B cell (primary cell): ENCODE results near the gene SLC1A5. TPM values are rescaled to one million over a fixed set of nuclear protein-coding genes. Genes with fewer than 3 reads are reported as not detected.

Experiments
- ATAC-seq: fragments of 200-7000 bp; cut with Tn5 transposase; one replicate; pipeline ENCODE4 v1.10.0; 2021; ENCODE audit warnings: low read depth, mild to moderate bottlenecking, moderate number of reproducible peaks, moderate library complexity
- CTCF ChIA-PET: fragments of 350-600 bp; sonication (Branson Sonifier 250); formaldehyde crosslinking; loops from one replicate; lab custom pipeline; 2021; ENCODE audit warnings: antibody characterized with exemption, inconsistent platforms; lab: Charles Lee
- POLR2A ChIA-PET: fragments of 350-600 bp; sonication (Branson Sonifier 250); formaldehyde crosslinking; loops from one replicate; lab custom pipeline; 2021; ENCODE audit warnings: antibody characterized with exemption; lab: Charles Lee
- DNase-seq: peaks from one replicate; pipeline ENCODE4 v3.0.0; 2013
- H2AFZ ChIP-seq: 2 replicates; pipeline ENCODE4 v1.6.1; 2012; ENCODE audit warnings: mild to moderate bottlenecking, low read depth, low read length; ENCODE audit not compliant: insufficient read depth, poor library complexity, severe bottlenecking
- H3K27ac ChIP-seq, 2 donors: 1 replicate in 1 of 2; 2 replicates in 1 of 2; pipeline ENCODE4 v1.5.1; 2012 to 2013; ENCODE audit warnings: low read length in 2 of 2, mild to moderate bottlenecking in 2 of 2, moderate library complexity in 1 of 2
- H3K27me3 ChIP-seq, 4 experiments: fragments of 200-600 bp in 1 of 4; sonication (generic) in 1 of 4; replicated peaks in 1 of 4; 1 replicate in 2 of 4; 2 replicates in 2 of 4; pipeline versions ENCODE4 v1.6.1 to v1.7.0; 2013 to 2016; ENCODE audit warnings: low read length in 3 of 4, mild to moderate bottlenecking in 2 of 4, mixed read lengths in 1 of 4, moderate library complexity in 1 of 4; ENCODE audit not compliant: insufficient read depth in 4 of 4, control insufficient read depth in 3 of 4; ENCODE audit errors: control extremely low read depth in 1 of 4
- H3K36me3 ChIP-seq, 2 experiments: replicated peaks in 1 of 2; 1 replicate in 1 of 2; 2 replicates in 1 of 2; pipeline versions ENCODE4 v1.6.1 to v1.7.1; 2013; ENCODE audit warnings: low read length in 1 of 2; ENCODE audit not compliant: insufficient read depth in 2 of 2, control insufficient read depth in 1 of 2; ENCODE audit errors: control extremely low read depth in 1 of 2, extremely low read depth in 1 of 2
- H3K4me1 ChIP-seq, 2 donors: fragments of 200-600 bp in 1 of 2; sonication (generic) in 1 of 2; 1 replicate in 1 of 2; 2 replicates in 1 of 2; pipeline versions ENCODE4 v1.5.1 to v1.6.1; 2013 to 2017; ENCODE audit warnings: low read length in 2 of 2; ENCODE audit not compliant: control insufficient read depth in 2 of 2, insufficient read depth in 2 of 2
- H3K4me2 ChIP-seq: replicated peaks from 2 replicates; pipeline ENCODE3; 2012; ENCODE audit warnings: mild to moderate bottlenecking, low read depth, low read length; ENCODE audit not compliant: poor library complexity, severe bottlenecking
- H3K4me3 ChIP-seq, 5 experiments: fragments of 200-600 bp in 1 of 5; sonication (generic) in 1 of 5; 1 replicate in 3 of 5; 2 replicates in 2 of 5; pipeline versions ENCODE4 v1.5.1 to v1.7.0; 2011 to 2016; ENCODE audit warnings: low read length in 4 of 5, mild to moderate bottlenecking in 4 of 5, low read depth in 2 of 5, control low read depth in 1 of 5, moderate library complexity in 1 of 5; ENCODE audit not compliant: insufficient read depth in 1 of 5; ENCODE audit errors: control extremely low read depth in 1 of 5, extremely low read depth in 1 of 5
- H3K79me2 ChIP-seq: fragments of 200-600 bp; sonication (generic); one replicate; pipeline ENCODE4 v1.6.0; 2016; ENCODE audit warnings: low read length; ENCODE audit not compliant: control insufficient read depth, insufficient read depth
- H3K9ac ChIP-seq: fragments of 200-600 bp; sonication (generic); 2 replicates; pipeline ENCODE4 v1.6.1; 2017; ENCODE audit warnings: mild to moderate bottlenecking, low read length, moderate library complexity
- H3K9me3 ChIP-seq, 3 donors: one replicate each; pipeline versions ENCODE4 v1.6.1 to v1.7.1; 2013; ENCODE audit warnings: low read length in 2 of 3; ENCODE audit not compliant: control insufficient read depth in 2 of 3, insufficient read depth in 1 of 3; ENCODE audit errors: control extremely low read depth in 1 of 3
- H4K20me1 ChIP-seq: 2 replicates; pipeline ENCODE4 v1.6.0; 2012; ENCODE audit warnings: mild to moderate bottlenecking, low read length; ENCODE audit not compliant: insufficient read depth, control insufficient read depth, poor library complexity, severe bottlenecking
- H3K27ac Mint-ChIP-seq: one replicate; pipeline ENCODE4 v1.8.0; 2021; ENCODE audit warnings: mixed read lengths
- H3K27me3 Mint-ChIP-seq: one replicate; pipeline ENCODE4 v1.8.0; 2021; ENCODE audit warnings: mixed read lengths
- H3K4me1 Mint-ChIP-seq: one replicate; pipeline ENCODE4 v1.8.0; 2021; ENCODE audit warnings: mixed read lengths
- H3K4me3 Mint-ChIP-seq: one replicate; pipeline ENCODE4 v1.8.0; 2021; ENCODE audit warnings: mixed read lengths
- H3K9me3 Mint-ChIP-seq: one replicate; pipeline ENCODE4 v1.8.0; 2022; ENCODE audit warnings: mixed read lengths; ENCODE audit not compliant: insufficient read depth
- CTCF ChIP-seq: fragments of 200-600 bp; IDR thresholded peaks from one replicate; pipeline ENCODE4 v1.8.0; 2022; ENCODE audit warnings: antibody characterized with exemption, mild to moderate bottlenecking
- EZH2 ChIP-seq: IDR thresholded peaks from 2 replicates; pipeline ENCODE4 v1.6.1; 2012; ENCODE audit warnings: borderline replicate concordance, low read depth, mild to moderate bottlenecking, moderate library complexity, low read length; ENCODE audit not compliant: insufficient read depth, poor library complexity, severe bottlenecking
- WGBS: methylation state at CpG from one replicate; pipeline ENCODE4 v1.1.5; 2013; ENCODE audit warnings: missing lambda C conversion rate; ENCODE audit not compliant: insufficient coverage; 5-methylcytosine and 5-hydroxymethylcytosine counted together
- intact Hi-C: fragments of 100-400 bp; cut with micrococcal nuclease; formaldehyde crosslinking; loops from one replicate; pipeline ENCODE4 v1.10.0; 2022
- polyA plus RNA-seq: library from polyadenylated mRNA; depleted of rRNA; stranded (reverse); fragments of >200 nt; gene quantifications from 2 replicates; pipeline ENCODE4 v1.2.3, GENCODE V29; 2012
- total RNA-seq, 2 donors: library from RNA; stranded (reverse); fragments of 120-200 nt in 1 of 2; gene quantifications; 1 replicate in 1 of 2; 2 replicates in 1 of 2; pipeline versions ENCODE4 v1.2.3 to v1.2.4, GENCODE V29; 2013 to 2022

Gene SLC1A5
- total and polyA plus RNA-seq, 2 donors (not counting 1 experiment from before 2014, with no cell fraction given) = 19.0 to 37.3 TPM

GRCh38 chr19:46775642-46776258 lies 12.6 kb downstream of the SLC1A5 start:
- peaks cover 2% of the 10 kb centered on the region for H3K4me1 Mint-ChIP-seq
- Histone ChIP-seq H3K4me1 (peaks cover 0 to 5% of the 10 kb centered on the region in 2 donors), H4K20me1 (no peaks in the 10 kb centered on the region), H3K4me2 (no peak overlapping the region), H3K9me3 (no peaks in the 10 kb centered on the region), H2AFZ (no peak overlapping the region), H3K79me2 (no peaks in the 10 kb centered on the region), H3K27me3 (no peaks in the 10 kb centered on the region), H3K9ac (no peak overlapping the region), H3K27ac (no peak overlapping the region), H3K4me3 (no peak overlapping the region), H3K36me3 (peaks cover 0 to 52% of the 10 kb centered on the region in 2 experiments)
- H3K9me3 Mint-ChIP-seq = no peaks in the 10 kb centered on the region
- intact Hi-C loops = no loop called here
- H3K27ac Mint-ChIP-seq = no peak overlapping the region
- no peak for DNase-seq
- WGBS = 96% methylated on average over 5 of the region's 11 CpGs
- H3K4me3 Mint-ChIP-seq = no peak overlapping the region
- ChIA-PET POLR2A (no interaction called here), CTCF (interaction anchor here (0.7 kb wide), 1 partner anchor 81 kb away, joined by 3 read pairs; no protein-coding TSS in a partner anchor)
- H3K27me3 Mint-ChIP-seq = no peaks in the 10 kb centered on the region
- TF ChIP-seq EZH2 (no peak), CTCF (no peak)
- ATAC-seq = no peak

GRCh38 chr19:46773018-46773399 lies 15.4 kb downstream of the SLC1A5 start:
- no peak overlapping the region for H3K4me3 Mint-ChIP-seq
- Histone ChIP-seq H3K27me3 (no peaks in the 10 kb centered on the region), H3K36me3 (peaks cover 0 to 30% of the 10 kb centered on the region in 2 experiments), H3K4me2 (no peak overlapping the region), H3K79me2 (no peaks in the 10 kb centered on the region), H2AFZ (no peak overlapping the region), H3K27ac (no peak overlapping the region), H4K20me1 (no peaks in the 10 kb centered on the region), H3K4me3 (no peak overlapping the region), H3K4me1 (no peaks in the 10 kb centered on the region), H3K9me3 (no peaks in the 10 kb centered on the region), H3K9ac (no peak overlapping the region)
- TF ChIP-seq CTCF = no peak
- TF ChIP-seq EZH2 = no peak
- ATAC-seq (no peak), DNase-seq (no peak)
- H3K27ac Mint-ChIP-seq = no peak overlapping the region
- POLR2A ChIA-PET = no interaction called here
- H3K27me3 Mint-ChIP-seq = no peaks in the 10 kb centered on the region
- WGBS = 86% methylated on average over 4 of the region's 7 CpGs
- CTCF ChIA-PET = interaction anchor here (1.8 kb wide), 1 partner anchor 67 kb away, joined by 6 read pairs; no protein-coding TSS in a partner anchor
- no peaks in the 10 kb centered on the region for H3K4me1 Mint-ChIP-seq
- no peaks in the 10 kb centered on the region for H3K9me3 Mint-ChIP-seq
- intact Hi-C loops = no loop called here
